Ishikawa (cell line): Measurements from ENCODE around the gene HCLS1.

Experiments used
- CEBPB ChIP-seq: IDR thresholded peaks from 2 replicates; pipeline ENCODE4 v1.6.1; 2012
- CREB1 ChIP-seq: IDR thresholded peaks from 2 replicates; pipeline ENCODE4 v1.6.1; 2012; ENCODE audit warnings: low read depth
- EGR1 ChIP-seq: IDR thresholded peaks from 2 replicates; pipeline ENCODE4 v1.6.1; 2012
- EP300 ChIP-seq: IDR thresholded peaks from 2 replicates; pipeline ENCODE4 v1.6.1; 2012; ENCODE audit warnings: borderline replicate concordance
- FOXM1 ChIP-seq: IDR thresholded peaks from 2 replicates; pipeline ENCODE4 v1.6.1; 2012; ENCODE audit warnings: low read depth, borderline replicate concordance
- NFIC ChIP-seq: IDR thresholded peaks from 2 replicates; pipeline ENCODE4 v1.6.1; 2012
- RAD21 ChIP-seq: IDR thresholded peaks from 2 replicates; pipeline ENCODE4 v1.6.1; 2012; ENCODE audit warnings: low read depth
- TAF1 ChIP-seq: IDR thresholded peaks from 2 replicates; pipeline ENCODE4 v1.6.1; 2012; ENCODE audit warnings: low read depth, mild to moderate bottlenecking
- TCF12 ChIP-seq: IDR thresholded peaks from 2 replicates; pipeline ENCODE4 v1.6.1; 2012; ENCODE audit warnings: low read depth
- TEAD4 ChIP-seq: IDR thresholded peaks from 2 replicates; pipeline ENCODE4 v1.6.1; 2012
- YY1 ChIP-seq: IDR thresholded peaks from 2 replicates; pipeline ENCODE4 v1.6.1; 2012; ENCODE audit warnings: low read depth
- ZBTB7A ChIP-seq: IDR thresholded peaks from 2 replicates; pipeline ENCODE4 v1.6.1; 2012; ENCODE audit warnings: low read depth
- TF ChIP-seq, protein P1 (sequence below): IDR thresholded peaks from 2 replicates; pipeline ENCODE4 v1.6.1; 2012; ENCODE audit warnings: low read depth, mild to moderate bottlenecking
- TF ChIP-seq, protein P2 (sequence below): IDR thresholded peaks from 2 replicates; pipeline ENCODE4 v1.6.1; 2012
- TF ChIP-seq, protein P3 (sequence below): IDR thresholded peaks from 2 replicates; pipeline ENCODE4 v1.6.1; 2012

The HCLS1 gene, protein sequence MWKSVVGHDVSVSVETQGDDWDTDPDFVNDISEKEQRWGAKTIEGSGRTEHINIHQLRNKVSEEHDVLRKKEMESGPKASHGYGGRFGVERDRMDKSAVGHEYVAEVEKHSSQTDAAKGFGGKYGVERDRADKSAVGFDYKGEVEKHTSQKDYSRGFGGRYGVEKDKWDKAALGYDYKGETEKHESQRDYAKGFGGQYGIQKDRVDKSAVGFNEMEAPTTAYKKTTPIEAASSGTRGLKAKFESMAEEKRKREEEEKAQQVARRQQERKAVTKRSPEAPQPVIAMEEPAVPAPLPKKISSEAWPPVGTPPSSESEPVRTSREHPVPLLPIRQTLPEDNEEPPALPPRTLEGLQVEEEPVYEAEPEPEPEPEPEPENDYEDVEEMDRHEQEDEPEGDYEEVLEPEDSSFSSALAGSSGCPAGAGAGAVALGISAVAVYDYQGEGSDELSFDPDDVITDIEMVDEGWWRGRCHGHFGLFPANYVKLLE

DNA sequence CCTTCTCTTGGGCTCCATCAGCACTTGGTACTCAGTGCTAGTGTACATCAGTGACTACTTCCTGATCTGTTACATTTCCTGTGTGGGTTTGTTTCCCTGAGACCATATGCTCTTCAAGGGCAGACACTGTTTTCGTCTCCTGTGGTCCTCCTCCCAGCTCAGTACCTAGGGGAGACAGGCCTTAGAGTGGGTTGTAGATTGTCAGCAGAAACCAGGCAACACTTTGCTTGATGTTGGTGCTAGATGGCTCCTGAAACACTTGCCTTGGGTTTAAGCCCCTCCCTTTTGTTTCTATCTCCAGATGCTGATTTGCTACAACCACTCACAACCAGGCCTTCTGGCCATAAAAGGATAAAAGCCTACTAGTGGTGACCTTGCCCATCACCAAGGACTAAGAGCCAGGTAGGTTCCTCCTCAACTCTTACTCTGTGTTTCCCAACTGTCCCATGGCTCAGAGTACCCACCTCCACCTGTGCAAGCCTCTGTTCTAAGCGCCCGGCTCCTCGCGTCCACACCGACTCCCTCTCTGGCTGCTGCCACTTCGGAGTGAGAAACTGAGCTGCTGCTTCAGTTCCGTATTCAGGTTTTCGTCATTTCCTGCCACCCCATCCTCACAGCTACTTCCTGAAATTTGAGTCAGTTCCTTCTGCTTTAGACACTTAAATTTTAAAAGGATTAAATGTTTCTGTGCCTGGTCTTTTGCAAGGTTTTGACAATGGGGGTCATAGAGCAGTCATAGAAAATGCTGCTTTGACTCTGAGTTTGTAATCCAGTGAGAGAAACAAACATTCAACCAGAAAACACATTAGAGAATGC, at the start of gene HCLS1:
HCLS1 (minus strand) TSS at position 548 of the 816 bp plus-strand sequence. CDS start 2,556 bp downstream, outside the sequence.
- TF ChIP-seq TEAD4 = no peak
- no peak for TF ChIP-seq ZBTB7A
- TF ChIP-seq TAF1 = no peak
- TF ChIP-seq, protein P1, sequence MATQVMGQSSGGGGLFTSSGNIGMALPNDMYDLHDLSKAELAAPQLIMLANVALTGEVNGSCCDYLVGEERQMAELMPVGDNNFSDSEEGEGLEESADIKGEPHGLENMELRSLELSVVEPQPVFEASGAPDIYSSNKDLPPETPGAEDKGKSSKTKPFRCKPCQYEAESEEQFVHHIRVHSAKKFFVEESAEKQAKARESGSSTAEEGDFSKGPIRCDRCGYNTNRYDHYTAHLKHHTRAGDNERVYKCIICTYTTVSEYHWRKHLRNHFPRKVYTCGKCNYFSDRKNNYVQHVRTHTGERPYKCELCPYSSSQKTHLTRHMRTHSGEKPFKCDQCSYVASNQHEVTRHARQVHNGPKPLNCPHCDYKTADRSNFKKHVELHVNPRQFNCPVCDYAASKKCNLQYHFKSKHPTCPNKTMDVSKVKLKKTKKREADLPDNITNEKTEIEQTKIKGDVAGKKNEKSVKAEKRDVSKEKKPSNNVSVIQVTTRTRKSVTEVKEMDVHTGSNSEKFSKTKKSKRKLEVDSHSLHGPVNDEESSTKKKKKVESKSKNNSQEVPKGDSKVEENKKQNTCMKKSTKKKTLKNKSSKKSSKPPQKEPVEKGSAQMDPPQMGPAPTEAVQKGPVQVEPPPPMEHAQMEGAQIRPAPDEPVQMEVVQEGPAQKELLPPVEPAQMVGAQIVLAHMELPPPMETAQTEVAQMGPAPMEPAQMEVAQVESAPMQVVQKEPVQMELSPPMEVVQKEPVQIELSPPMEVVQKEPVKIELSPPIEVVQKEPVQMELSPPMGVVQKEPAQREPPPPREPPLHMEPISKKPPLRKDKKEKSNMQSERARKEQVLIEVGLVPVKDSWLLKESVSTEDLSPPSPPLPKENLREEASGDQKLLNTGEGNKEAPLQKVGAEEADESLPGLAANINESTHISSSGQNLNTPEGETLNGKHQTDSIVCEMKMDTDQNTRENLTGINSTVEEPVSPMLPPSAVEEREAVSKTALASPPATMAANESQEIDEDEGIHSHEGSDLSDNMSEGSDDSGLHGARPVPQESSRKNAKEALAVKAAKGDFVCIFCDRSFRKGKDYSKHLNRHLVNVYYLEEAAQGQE = no peak
- no peak for TF ChIP-seq YY1
- TF ChIP-seq, protein P2, sequence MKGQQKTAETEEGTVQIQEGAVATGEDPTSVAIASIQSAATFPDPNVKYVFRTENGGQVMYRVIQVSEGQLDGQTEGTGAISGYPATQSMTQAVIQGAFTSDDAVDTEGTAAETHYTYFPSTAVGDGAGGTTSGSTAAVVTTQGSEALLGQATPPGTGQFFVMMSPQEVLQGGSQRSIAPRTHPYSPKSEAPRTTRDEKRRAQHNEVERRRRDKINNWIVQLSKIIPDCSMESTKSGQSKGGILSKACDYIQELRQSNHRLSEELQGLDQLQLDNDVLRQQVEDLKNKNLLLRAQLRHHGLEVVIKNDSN = no peak
- TF ChIP-seq RAD21 = no peak
- no peak for TF ChIP-seq CREB1
- no peak for TF ChIP-seq NFIC
- TF ChIP-seq EGR1 = no peak
- no peak for TF ChIP-seq TCF12

DNA sequence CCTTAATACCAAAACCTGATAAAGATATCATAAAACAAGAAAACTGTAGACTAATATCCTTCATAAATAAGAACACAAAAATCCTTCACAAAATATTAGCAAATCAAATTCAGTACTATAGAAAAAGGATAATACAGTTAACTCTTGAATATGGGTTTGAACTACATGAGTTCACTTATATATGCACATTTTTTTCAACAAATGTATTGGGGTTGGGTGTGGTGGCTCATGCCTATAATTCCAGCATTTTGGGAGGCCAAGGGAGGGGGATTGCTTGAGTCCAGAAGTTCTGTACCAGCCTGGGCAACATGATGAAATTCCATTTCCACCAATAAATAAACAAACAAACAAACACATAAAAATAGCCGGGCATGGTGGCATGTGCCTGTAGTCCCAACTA, 49.6 kb upstream of the HCLS1 start:
- TF ChIP-seq TAF1 (no peak), RAD21 (no peak), NFIC (no peak), EP300 (no peak), FOXM1 (no peak), EGR1 (no peak), CREB1 (no peak), TCF12 (no peak), CEBPB (no peak), TEAD4 (no peak), ZBTB7A (no peak), YY1 (no peak)
- TF ChIP-seq, protein P1 = no peak
- TF ChIP-seq, protein P3, sequence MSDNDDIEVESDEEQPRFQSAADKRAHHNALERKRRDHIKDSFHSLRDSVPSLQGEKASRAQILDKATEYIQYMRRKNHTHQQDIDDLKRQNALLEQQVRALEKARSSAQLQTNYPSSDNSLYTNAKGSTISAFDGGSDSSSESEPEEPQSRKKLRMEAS = no peak
- TF ChIP-seq, protein P2 = no peak

DNA sequence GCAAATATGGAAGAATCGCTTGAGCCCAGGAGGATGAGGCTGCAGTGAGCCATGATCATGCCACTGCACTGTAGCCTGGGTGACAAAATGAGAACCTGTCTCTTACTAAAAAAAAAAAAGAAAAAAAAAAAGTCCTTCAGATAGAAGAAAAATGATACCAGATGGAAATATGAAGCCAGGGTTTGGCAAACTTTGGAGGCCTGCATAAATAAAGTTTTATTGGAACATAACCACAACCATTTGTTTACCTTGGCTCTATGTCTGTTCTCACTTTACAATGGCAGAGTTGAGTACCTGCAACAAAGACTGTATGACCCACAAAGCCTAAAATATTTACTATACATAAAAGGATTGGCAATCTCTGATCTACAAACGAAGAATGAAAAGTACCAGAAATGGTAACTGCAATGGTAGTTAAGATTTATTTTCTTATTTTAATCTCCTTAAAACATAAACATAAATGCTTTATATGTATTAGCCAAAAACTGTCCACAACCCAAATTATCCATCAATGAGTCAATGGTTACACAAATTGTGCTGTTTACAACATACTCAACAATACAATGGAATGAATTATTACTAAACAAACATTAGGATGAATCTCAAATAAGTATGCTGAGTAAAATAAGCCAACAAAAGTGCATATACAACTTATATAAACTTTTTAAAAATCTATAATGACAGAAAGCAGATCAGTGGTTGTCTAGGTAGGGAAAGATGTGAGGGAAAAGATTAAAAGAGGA, 47.0 kb upstream of the HCLS1 start:
- TF ChIP-seq ZBTB7A (no peak), TEAD4 (no peak), NFIC (no peak), EP300 (no peak), CEBPB (no peak), EGR1 (no peak)
- TF ChIP-seq, protein P1 = no peak
- TF ChIP-seq, protein P2 = no peak
